Astrocyte (in vitro differentiated cells and primary cell): Measurements from ENCODE around the gene SRGAP1.

Source experiments
- CTCF ChIP-seq: IDR thresholded peaks from 2 replicates; pipeline ENCODE4 v1.5.1; 2011; ENCODE audit warnings: low read depth, mild to moderate bottlenecking, inconsistent platforms, low read length, moderate library complexity; ENCODE audit not compliant: insufficient read depth
- EZH2 ChIP-seq: IDR thresholded peaks from 2 replicates; pipeline ENCODE4 v1.6.1; 2012; ENCODE audit warnings: mild to moderate bottlenecking, low read length, inconsistent platforms; ENCODE audit not compliant: insufficient read depth

GRCh38 chr12:64090047-64090446 is 245.5 kb downstream of the SRGAP1 start:
- TF ChIP-seq CTCF: no peak
- TF ChIP-seq EZH2: no peak
